DMS79 (cell line): ENCODE data around the gene LSMEM2.
"Not testable (repeated sequence)": the region's sequence is repeated elsewhere in the genome, so short reads cannot be mapped to it uniquely, and the experiment has no call there.

Experiments
- DNase-seq: peaks from one replicate; lab custom pipeline; 2025; lab: John Stamatoyannopoulos, UW

LSMEM2 gene

GRCh38 chr3:50264964-50265485 is 13.9 kb upstream of the LSMEM2 start:
- DNase-seq = no peak

- DNase-seq = no peak
These were observed 13.3 kb upstream of the LSMEM2 start for GRCh38 chr3:50265571-50265970.

DNA sequence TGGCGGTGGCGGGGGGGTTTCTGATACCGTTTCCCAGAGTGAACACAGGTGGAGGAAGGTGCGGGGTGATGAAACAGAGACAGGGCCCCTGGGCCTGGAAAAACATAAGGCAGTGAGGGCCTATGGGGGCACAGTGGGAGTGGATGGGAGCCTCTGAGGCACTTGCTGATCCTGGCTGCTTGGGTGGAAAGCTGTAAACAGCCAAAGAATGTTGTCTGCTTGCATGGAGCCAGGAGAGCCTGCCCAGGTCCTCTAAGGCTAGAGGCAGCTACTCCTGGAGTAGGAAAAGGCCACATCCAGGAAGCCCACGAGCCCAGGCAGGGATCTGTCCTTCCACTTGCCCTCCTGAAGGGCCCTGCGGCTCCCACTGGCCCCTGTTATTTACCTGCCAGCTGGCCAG is 12.9 kb upstream of the LSMEM2 start:
- DNase-seq = no peak

GRCh38 chr3:50266836-50267235 is 12.1 kb upstream of the LSMEM2 start:
- no peak for DNase-seq

GRCh38 chr3:50267280-50267913 is 11.5 kb upstream of the LSMEM2 start:
- DNase-seq = no peak

DNA sequence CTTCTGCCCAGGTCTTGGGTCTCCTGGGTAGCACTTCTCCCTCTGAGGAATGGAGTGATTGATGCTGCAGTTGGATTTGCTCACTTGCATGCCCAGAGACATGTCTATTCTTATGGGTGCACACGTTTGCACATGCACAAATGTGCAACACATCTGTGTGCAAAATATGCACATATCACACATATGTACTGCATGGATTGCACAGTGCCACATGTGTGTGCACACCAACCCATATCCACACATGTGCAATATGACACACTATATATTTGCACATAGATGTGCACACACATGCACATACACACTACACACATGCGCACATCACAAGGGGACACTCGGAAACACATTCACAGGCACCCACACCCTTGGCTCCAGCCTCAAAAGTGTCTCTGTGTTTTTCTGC is 10.6 kb upstream of the LSMEM2 start:
- DNase-seq = no peak

- DNase-seq = no peak
These were observed 10.0 kb upstream of the LSMEM2 start, which contains the start of gene SEMA3B for GRCh38 chr3:50268703-50269451. SEMA3B (plus strand) TSS chr3:50269147; CDS start chr3:50269241, 94 bp downstream.

GRCh38 chr3:50269460-50269859 is 9.4 kb upstream of the LSMEM2 start:
- no peak for DNase-seq

- no peak for DNase-seq
These were observed 8.9 kb upstream of the LSMEM2 start for GRCh38 chr3:50269977-50270413.

GRCh38 chr3:50270422-50271224 is 8.3 kb upstream of the LSMEM2 start:
- no peak for DNase-seq

- no peak for DNase-seq
These were observed 7.5 kb upstream of the LSMEM2 start for GRCh38 chr3:50271314-50271936.

DNA sequence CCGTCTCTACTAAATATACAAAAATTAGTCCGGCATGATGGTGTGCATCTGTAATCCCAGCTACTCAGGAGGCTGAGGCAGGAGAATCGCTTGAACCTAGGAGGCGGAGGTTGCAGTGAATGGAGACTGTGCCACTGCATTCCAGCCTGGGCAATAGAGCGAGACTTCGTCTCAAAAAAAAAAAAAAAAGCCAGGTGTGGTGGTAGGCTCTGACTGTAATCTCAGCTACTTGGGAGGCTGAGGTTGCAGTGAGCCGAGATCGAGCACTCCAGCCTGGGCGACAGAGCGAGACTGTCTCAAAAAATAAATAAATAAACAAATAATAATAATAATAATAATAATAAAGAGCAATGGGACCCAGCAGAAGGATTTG is 6.4 kb upstream of the LSMEM2 start:
- DNase-seq = not testable (repeated sequence)

- DNase-seq = peak; percentile 49
These were observed 5.8 kb upstream of the LSMEM2 start for GRCh38 chr3:50272911-50273688.

GRCh38 chr3:50273689-50274065 is 5.2 kb upstream of the LSMEM2 start:
- no peak for DNase-seq

- no peak for DNase-seq
These were observed 4.3 kb upstream of the LSMEM2 start for GRCh38 chr3:50274371-50275104.

DNA sequence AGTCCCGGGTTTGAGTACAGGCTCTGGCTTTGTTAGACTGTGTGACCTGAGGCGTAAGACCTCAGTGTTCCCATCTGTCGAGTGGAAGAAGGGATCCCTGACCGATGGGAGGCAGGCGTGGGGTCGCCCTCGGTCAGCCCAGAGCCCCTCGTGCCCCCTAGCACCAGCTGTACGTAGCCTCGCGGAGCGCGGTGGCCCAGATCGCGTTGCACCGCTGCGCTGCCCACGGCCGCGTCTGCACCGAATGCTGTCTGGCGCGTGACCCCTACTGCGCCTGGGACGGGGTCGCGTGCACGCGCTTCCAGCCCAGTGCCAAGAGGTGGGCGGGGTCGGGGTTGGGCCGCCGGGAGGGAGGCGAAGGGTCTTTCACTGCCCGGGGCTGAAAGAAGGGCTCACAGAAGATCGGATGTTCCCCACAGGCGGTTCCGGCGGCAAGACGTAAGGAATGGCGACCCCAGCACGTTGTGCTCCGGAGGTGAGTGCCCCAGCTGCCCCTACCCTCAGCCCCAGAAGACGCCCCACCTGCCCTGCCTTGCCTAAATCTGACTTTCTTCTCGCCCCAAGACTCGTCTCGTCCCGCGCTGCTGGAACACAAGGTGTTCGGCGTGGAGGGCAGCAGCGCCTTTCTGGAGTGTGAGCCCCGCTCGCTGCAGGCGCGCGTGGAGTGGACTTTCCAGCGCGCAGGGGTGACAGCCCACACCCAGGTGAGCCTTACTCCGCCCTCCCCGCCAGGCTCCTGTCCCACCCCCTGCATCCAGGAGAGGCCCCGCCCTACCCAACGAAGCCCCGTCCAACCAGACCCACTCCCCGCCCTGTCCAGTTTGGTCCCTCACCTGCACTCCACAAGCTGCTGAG is 3.5 kb upstream of the LSMEM2 start:
- no peak for DNase-seq

DNA sequence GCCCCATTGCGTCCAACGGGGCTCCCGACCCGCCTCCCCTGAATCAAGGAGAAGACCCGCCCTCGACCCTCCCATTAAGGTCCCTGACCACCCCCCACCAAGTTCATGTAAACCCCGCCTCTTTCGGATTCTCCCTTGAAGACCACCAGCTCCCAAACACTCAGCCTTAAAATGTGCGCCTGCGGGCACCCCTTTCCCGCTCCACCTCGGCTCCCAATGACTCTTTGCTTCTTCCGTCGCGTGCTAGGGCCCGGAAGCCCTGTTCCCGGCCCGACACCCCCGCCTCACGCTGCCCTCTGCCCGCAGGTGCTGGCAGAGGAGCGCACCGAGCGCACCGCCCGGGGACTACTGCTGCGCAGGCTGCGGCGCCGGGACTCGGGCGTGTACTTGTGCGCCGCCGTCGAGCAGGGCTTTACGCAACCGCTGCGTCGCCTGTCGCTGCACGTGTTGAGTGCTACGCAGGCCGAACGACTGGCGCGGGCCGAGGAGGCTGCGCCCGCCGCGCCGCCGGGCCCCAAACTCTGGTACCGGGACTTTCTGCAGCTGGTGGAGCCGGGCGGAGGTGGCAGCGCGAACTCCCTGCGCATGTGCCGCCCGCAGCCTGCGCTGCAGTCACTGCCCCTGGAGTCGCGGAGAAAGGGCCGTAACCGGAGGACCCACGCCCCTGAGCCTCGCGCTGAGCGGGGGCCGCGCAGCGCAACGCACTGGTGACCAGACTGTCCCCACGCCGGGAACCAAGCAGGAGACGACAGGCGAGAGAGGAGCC is 2.7 kb upstream of the LSMEM2 start:
- DNase-seq = no peak

GRCh38 chr3:50276762-50277101 is 2.2 kb upstream of the LSMEM2 start:
- no peak for DNase-seq
